GM12878 (cell line): ENCODE data around the gene SNX12. TPM values are rescaled to one million over a fixed set of nuclear protein-coding genes. Genes with fewer than 3 reads are reported as not detected.

ENCODE experiments used
- ATAC-seq: fragments of 200-7000 bp; cut with Tn5 transposase; 3 replicates; pipeline ENCODE4 v1.9.1; 2020; ENCODE audit warnings: mild to moderate bottlenecking, moderate library complexity
- BruUV-seq: library from RNA; stranded (reverse); fragments of 400-500 nt; replicated peaks from 2 replicates; lab custom pipeline; 2021; lab: Mats Ljungman, UMichigan
- CTCF ChIA-PET: fragments of 300-600 bp; sonication (Branson Sonifier 250); formaldehyde crosslinking; extraction: SDS; loops from one replicate; lab custom pipeline; 2021; ENCODE audit warnings: inconsistent platforms; lab: Yijun Ruan, JAX
- POLR2A ChIA-PET: fragments of 350-600 bp; formaldehyde crosslinking; extraction: SDS; loops from one replicate; lab custom pipeline; 2021; ENCODE audit warnings: inconsistent platforms; lab: Charles Lee
- RAD21 ChIA-PET: fragments of 300-600 bp; sonication (Branson Sonifier 250); formaldehyde crosslinking; loops from one replicate; lab custom pipeline; 2023; ENCODE audit warnings: antibody characterized with exemption; ENCODE audit not compliant: unreplicated experiment; lab: Charles Lee
- SMC1A ChIA-PET: fragments of 300-600 bp; sonication (Branson Sonifier 250); formaldehyde crosslinking; loops from one replicate; lab custom pipeline; 2023; ENCODE audit not compliant: unreplicated experiment, uncharacterized antibody; lab: Charles Lee
- DNase-seq: peaks from one replicate; pipeline ENCODE4 v3.0.0-alpha.2; 2011; ENCODE audit warnings: low read depth, low spot score
- FAIRE-seq: peaks from 3 replicates; lab custom pipeline; 2011; peaks lifted over from hg19 to GRCh38; lab: Jason Lieb, UNC
- H2AFZ ChIP-seq: 2 replicates; pipeline ENCODE4 v1.6.0; 2011; ENCODE audit warnings: low read depth, low read length, control low read depth; ENCODE audit not compliant: control insufficient read depth
- H3K27ac ChIP-seq: 2 replicates; pipeline ENCODE4 v1.5.1; 2011; ENCODE audit warnings: control low read depth; ENCODE audit not compliant: control insufficient read depth, insufficient read depth
- H3K27me3 ChIP-seq, 2 experiments: replicated peaks in 1 of 2; 2 replicates each; pipeline versions ENCODE4 v1.6.0 to v1.6.1; 2011; ENCODE audit warnings: low read length in 1 of 2; ENCODE audit not compliant: control insufficient read depth in 2 of 2, insufficient read depth in 2 of 2
- H3K36me3 ChIP-seq, 2 experiments: 2 replicates each; pipeline ENCODE4 v1.5.1; 2011; ENCODE audit warnings: low read length in 1 of 2; ENCODE audit not compliant: control insufficient read depth in 2 of 2, insufficient read depth in 2 of 2
- H3K4me1 ChIP-seq: 2 replicates; pipeline ENCODE4 v1.6.1; 2011; ENCODE audit warnings: mild to moderate bottlenecking, low read length, moderate library complexity, mixed read lengths; ENCODE audit not compliant: control insufficient read depth, insufficient read depth
- H3K4me2 ChIP-seq: 2 replicates; pipeline ENCODE4 v1.6.0; 2011; ENCODE audit warnings: control low read depth; ENCODE audit not compliant: control insufficient read depth, insufficient read depth
- H3K4me3 ChIP-seq: fragments of 200-600 bp; sonication (generic); 2 replicates; pipeline ENCODE4 v1.5.1; 2016
- H3K79me2 ChIP-seq: 2 replicates; pipeline ENCODE4 v1.6.0; 2011; ENCODE audit warnings: low read length; ENCODE audit not compliant: control insufficient read depth, insufficient read depth
- H3K9ac ChIP-seq: 2 replicates; pipeline ENCODE4 v1.8.0; 2011; ENCODE audit warnings: low read length, control low read depth, mixed read lengths; ENCODE audit not compliant: control insufficient read depth, insufficient read depth
- H3K9me3 ChIP-seq: replicated peaks from 3 replicates; pipeline ENCODE4 v1.5.1; 2011; ENCODE audit warnings: mild to moderate bottlenecking, low read length; ENCODE audit not compliant: control insufficient read depth, insufficient read depth
- H4K20me1 ChIP-seq: 2 replicates; pipeline ENCODE4 v1.6.0; 2011; ENCODE audit not compliant: control insufficient read depth, insufficient read depth
- CEBPB ChIP-seq, 2 experiments: fragments of 150-350 bp in 1 of 2; IDR thresholded peaks; 2 replicates each; pipeline ENCODE4 v1.6.1; 2012 to 2014; ENCODE audit warnings: low read depth in 2 of 2, low read length in 2 of 2, borderline replicate concordance in 1 of 2, inconsistent platforms in 1 of 2
- E4F1 ChIP-seq: fragments of 450-650 bp; IDR thresholded peaks from 2 replicates; pipeline ENCODE4 v1.6.1; 2018; ENCODE audit warnings: borderline replicate concordance, mild to moderate bottlenecking; ENCODE audit not compliant: partially characterized antibody
- EED ChIP-seq: sonication (generic); IDR thresholded peaks from 2 replicates; pipeline ENCODE4 v1.6.1; 2016; ENCODE audit warnings: antibody characterized with exemption, low read depth
- GATAD2B ChIP-seq: fragments of 450-650 bp; conservative IDR thresholded peaks from 2 replicates; pipeline ENCODE4 v1.6.1; 2017; ENCODE audit warnings: low read depth, mild to moderate bottlenecking, moderate library complexity
- HDGF ChIP-seq: fragments of 450-650 bp; IDR thresholded peaks from 2 replicates; pipeline ENCODE4 v1.6.1; 2016; ENCODE audit warnings: antibody characterized with exemption
- JUND ChIP-seq: IDR thresholded peaks from 2 replicates; pipeline ENCODE4 v1.6.1; 2012; ENCODE audit warnings: low read depth, mild to moderate bottlenecking, low read length, improper control_type of control experiment, moderate library complexity
- MXI1 ChIP-seq: fragments of 150-350 bp; IDR thresholded peaks from 2 replicates; pipeline ENCODE4 v1.6.1; 2011; ENCODE audit warnings: low read depth, mild to moderate bottlenecking, inconsistent platforms, low read length, improper control_type of control experiment
- NFYA ChIP-seq: IDR thresholded peaks from 2 replicates; pipeline ENCODE4 v1.6.1; 2011; ENCODE audit warnings: low read depth, mild to moderate bottlenecking, low read length, improper control_type of control experiment, borderline replicate concordance
- NR2F1 ChIP-seq: fragments of 450-650 bp; conservative IDR thresholded peaks from 2 replicates; pipeline ENCODE4 v1.6.1; 2017; ENCODE audit warnings: mild to moderate bottlenecking
- POLR2AphosphoS5 ChIP-seq: IDR thresholded peaks from 2 replicates; pipeline ENCODE4 v1.6.1; 2011; ENCODE audit warnings: mild to moderate bottlenecking, low read length, inconsistent platforms
- RB1 ChIP-seq: fragments of 450-650 bp; formaldehyde crosslinking; IDR thresholded peaks from 2 replicates; pipeline ENCODE4 v1.6.1; 2017; ENCODE audit warnings: mild to moderate bottlenecking, borderline replicate concordance
- RELA ChIP-seq: fragments of 450-650 bp; IDR thresholded peaks from 2 replicates; pipeline ENCODE4 v1.8.0; 2014; ENCODE audit warnings: borderline replicate concordance; ENCODE audit not compliant: partially characterized antibody
- RFX5 ChIP-seq: IDR thresholded peaks from 2 replicates; pipeline ENCODE4 v1.6.1; 2011; ENCODE audit warnings: low read depth, low read length, improper control_type of control experiment
- SP1 ChIP-seq: IDR thresholded peaks from one replicate; pipeline ENCODE4 v1.6.1; 2011; ENCODE audit warnings: low read depth, low read length
- STAT1 ChIP-seq: fragments of 450-650 bp; conservative IDR thresholded peaks from 2 replicates; pipeline ENCODE4 v1.6.1; 2014; ENCODE audit warnings: antibody characterized with exemption, mild to moderate bottlenecking
- SUPT20H ChIP-seq: IDR thresholded peaks from 2 replicates; pipeline ENCODE4 v1.6.1; 2011; ENCODE audit warnings: low read depth, mild to moderate bottlenecking, low read length, moderate library complexity, borderline replicate concordance; ENCODE audit not compliant: control insufficient read depth
- TCF7 ChIP-seq: IDR thresholded peaks from 2 replicates; pipeline ENCODE4 v1.6.1; 2014; ENCODE audit warnings: antibody characterized with exemption, borderline replicate concordance
- YY1 ChIP-seq: IDR thresholded peaks from 2 replicates; pipeline ENCODE4 v1.6.1; 2011; ENCODE audit warnings: low read depth, mild to moderate bottlenecking, low read length
- ZNF274 ChIP-seq: IDR thresholded peaks from one replicate; pipeline ENCODE4 v1.8.0; 2011; ENCODE audit not compliant: insufficient read length, insufficient read depth
- WGBS: methylation state at CpG from one replicate; pipeline ENCODE4 v1.1.6; 2016; ENCODE audit warnings: low lambda C conversion rate; ENCODE audit not compliant: insufficient replicate concordance, insufficient coverage; ENCODE audit errors: missing lambda C conversion rate; 5-methylcytosine and 5-hydroxymethylcytosine counted together
- in situ Hi-C: fragments of 300-500 bp; cut with MboI; formaldehyde crosslinking; loops from 9 replicates; pipeline ENCODE4 v1.14.3; 2018; ENCODE audit warnings: mixed read lengths
- intact Hi-C: fragments of 100-400 bp; cut with micrococcal nuclease; formaldehyde crosslinking; loops from one replicate; pipeline ENCODE4 v1.14.2; 2022; ENCODE audit not compliant: unreplicated experiment
- polyA plus RNA-seq, 11 experiments: library from polyadenylated mRNA; depleted of rRNA in 4 of 11; unstranded in 6 of 11; stranded (reverse) in 5 of 11; fragments of >200 nt; fragmentation: Nextera tagmentation in 4 of 11; fragmentation: Illumina TruSeq in 1 of 11; extraction: Ambion mirVana in 4 of 11; extraction: Trizol in 1 of 11; gene quantifications; 1 replicate in 1 of 11; 2 replicates in 10 of 11; pipeline versions ENCODE4 v1.2.1 to v1.2.3, GENCODE V29; 2011 to 2016; ENCODE audit warnings: inconsistent platforms in 2 of 11, missing spikeins in 2 of 11, low read depth in 1 of 11
- total RNA-seq, 4 experiments: library from RNA; depleted of rRNA in 3 of 4; stranded (reverse); fragments of >200 nt in 3 of 4; fragmentation: Illumina TruSeq in 1 of 4; extraction: Trizol in 1 of 4; gene quantifications; 2 replicates each; pipeline versions ENCODE4 v1.2.1 to v1.2.3, GENCODE V29; 2013 to 2021

SNX12 gene
- total and polyA plus RNA-seq, 10 of the 15 experiments (the other 5 are each of a cell fraction or from before 2014, with no cell fraction given): 4.4 to 50.4 (median 34.2) TPM

GRCh38 chrX:71091263-71091662, 23.1 kb upstream of the SNX12 start (continued):
- TF ChIP-seq NFYA (no peak), ZNF274 (no peak), RELA (no peak), YY1 (no peak), MXI1 (no peak), EED (no peak), TCF7 (no peak), GATAD2B (no peak)

GRCh38 chrX:71085900-71086299, 17.8 kb upstream of the SNX12 start:
- Histone ChIP-seq H3K27ac (no peak overlapping the region), H3K4me3 (no peak overlapping the region), H3K79me2 (no peaks in the 10 kb centered on the region), H4K20me1 (no peaks in the 10 kb centered on the region), H3K27me3 (no peaks in the 10 kb centered on the region), H2AFZ (no peak overlapping the region), H3K9ac (no peak overlapping the region), H3K4me2 (no peak overlapping the region), H3K4me1 (no peaks in the 10 kb centered on the region), H3K36me3 (no peaks in the 10 kb centered on the region), H3K9me3 (no peaks in the 10 kb centered on the region)
- no TSS peak for BruUV-seq
- ChIA-PET POLR2A (no interaction called here), CTCF (interaction anchor here (0.7 kb wide), 1 partner anchor 41 kb away, joined by 3 read pairs; no protein-coding TSS in a partner anchor), SMC1A (no interaction called here), RAD21 (no interaction called here)
- no peak for TF ChIP-seq NR2F1
- TF ChIP-seq CEBPB (IDR thresholded peaks at IDR 0.05; ENCODE audit: borderline replicate concordance in 1 of 2, low read depth in 2 of 2, low read length in 2 of 2): no peak
- TF ChIP-seq RB1: no peak
- TF ChIP-seq STAT1: no peak
- no peak for TF ChIP-seq E4F1
- no peak for TF ChIP-seq POLR2AphosphoS5
- TF ChIP-seq JUND: no peak
- no peak for TF ChIP-seq HDGF
- no peak for TF ChIP-seq SUPT20H
- TF ChIP-seq RFX5: no peak
- TF ChIP-seq SP1: no peak
- no peak for ATAC-seq
- FAIRE-seq: no peak
- in situ Hi-C loops (no loop called here), intact Hi-C loops (no loop called here)
- WGBS: 7% methylated on average over 4 of the region's 4 CpGs
- no peak for DNase-seq
